Mammary epithelial cell (primary cell): ENCODE results near the gene PARP2.

Experiments used
- CTCF ChIP-seq, 2 donors: IDR thresholded peaks in 1 of 2; conservative IDR thresholded peaks in 1 of 2; 2 replicates each; pipeline ENCODE4 v1.5.1; 2011 to 2012; ENCODE audit warnings: inconsistent platforms in 2 of 2, low read length in 2 of 2, mild to moderate bottlenecking in 2 of 2, control low read depth in 1 of 2, low read depth in 1 of 2; ENCODE audit not compliant: insufficient read depth in 1 of 2; ENCODE audit errors: extremely low read depth in 1 of 2
- EZH2 ChIP-seq: IDR thresholded peaks from 2 replicates; pipeline ENCODE4 v1.6.1; 2012; ENCODE audit warnings: low read length, inconsistent platforms, borderline replicate concordance

GRCh38 chr14:20317720-20318119 is 25.7 kb upstream of the PARP2 start:
- TF ChIP-seq CTCF (conservative IDR thresholded peaks at IDR 0.05 in 1 of 2, IDR thresholded peaks at IDR 0.05 in 1 of 2; ENCODE audit: extremely low read depth in 1 of 2, insufficient read depth in 1 of 2, low read depth in 1 of 2, low read length in 2 of 2) (no peak), EZH2 (no peak)
